D721Med (cell line): ENCODE measurements around the gene NOTCH4.

ENCODE experiments used
- DNase-seq: peaks from one replicate; pipeline ENCODE4 v3.0.0; 2011; ENCODE audit warnings: low spot score; ENCODE audit not compliant: insufficient read length
- FAIRE-seq: peaks from 2 replicates; lab custom pipeline; 2011; peaks lifted over from hg19 to GRCh38; lab: Jason Lieb, UNC
- TF ChIP-seq, protein P1 (sequence below): IDR thresholded peaks from 2 replicates; pipeline ENCODE4 v1.5.1; 2012; ENCODE audit warnings: mild to moderate bottlenecking, control low read depth; ENCODE audit not compliant: insufficient read depth; ENCODE audit errors: missing control alignments

Gene NOTCH4

DNA sequence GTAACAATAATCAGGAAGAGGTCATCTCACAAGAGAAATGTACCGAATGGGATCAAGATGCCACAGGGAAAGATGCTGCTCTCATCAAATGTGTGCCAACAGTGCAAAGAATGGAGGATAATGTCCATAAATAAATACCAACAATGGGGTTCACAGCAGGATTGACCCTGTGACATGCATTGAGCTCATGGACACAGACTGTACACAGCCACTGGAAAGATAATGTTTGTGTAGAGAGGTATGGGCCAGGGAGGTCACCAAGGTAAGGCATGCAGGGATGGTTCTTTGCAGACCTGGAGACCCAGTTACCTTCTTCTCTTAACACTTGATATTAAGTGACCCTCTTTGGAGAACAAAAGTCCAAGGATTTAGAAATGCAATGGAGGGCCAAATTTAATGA, 49.5 kb downstream of the NOTCH4 start:
- no peak for DNase-seq
- no peak for FAIRE-seq
- TF ChIP-seq, protein P1, sequence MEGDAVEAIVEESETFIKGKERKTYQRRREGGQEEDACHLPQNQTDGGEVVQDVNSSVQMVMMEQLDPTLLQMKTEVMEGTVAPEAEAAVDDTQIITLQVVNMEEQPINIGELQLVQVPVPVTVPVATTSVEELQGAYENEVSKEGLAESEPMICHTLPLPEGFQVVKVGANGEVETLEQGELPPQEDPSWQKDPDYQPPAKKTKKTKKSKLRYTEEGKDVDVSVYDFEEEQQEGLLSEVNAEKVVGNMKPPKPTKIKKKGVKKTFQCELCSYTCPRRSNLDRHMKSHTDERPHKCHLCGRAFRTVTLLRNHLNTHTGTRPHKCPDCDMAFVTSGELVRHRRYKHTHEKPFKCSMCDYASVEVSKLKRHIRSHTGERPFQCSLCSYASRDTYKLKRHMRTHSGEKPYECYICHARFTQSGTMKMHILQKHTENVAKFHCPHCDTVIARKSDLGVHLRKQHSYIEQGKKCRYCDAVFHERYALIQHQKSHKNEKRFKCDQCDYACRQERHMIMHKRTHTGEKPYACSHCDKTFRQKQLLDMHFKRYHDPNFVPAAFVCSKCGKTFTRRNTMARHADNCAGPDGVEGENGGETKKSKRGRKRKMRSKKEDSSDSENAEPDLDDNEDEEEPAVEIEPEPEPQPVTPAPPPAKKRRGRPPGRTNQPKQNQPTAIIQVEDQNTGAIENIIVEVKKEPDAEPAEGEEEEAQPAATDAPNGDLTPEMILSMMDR = no peak

DNA sequence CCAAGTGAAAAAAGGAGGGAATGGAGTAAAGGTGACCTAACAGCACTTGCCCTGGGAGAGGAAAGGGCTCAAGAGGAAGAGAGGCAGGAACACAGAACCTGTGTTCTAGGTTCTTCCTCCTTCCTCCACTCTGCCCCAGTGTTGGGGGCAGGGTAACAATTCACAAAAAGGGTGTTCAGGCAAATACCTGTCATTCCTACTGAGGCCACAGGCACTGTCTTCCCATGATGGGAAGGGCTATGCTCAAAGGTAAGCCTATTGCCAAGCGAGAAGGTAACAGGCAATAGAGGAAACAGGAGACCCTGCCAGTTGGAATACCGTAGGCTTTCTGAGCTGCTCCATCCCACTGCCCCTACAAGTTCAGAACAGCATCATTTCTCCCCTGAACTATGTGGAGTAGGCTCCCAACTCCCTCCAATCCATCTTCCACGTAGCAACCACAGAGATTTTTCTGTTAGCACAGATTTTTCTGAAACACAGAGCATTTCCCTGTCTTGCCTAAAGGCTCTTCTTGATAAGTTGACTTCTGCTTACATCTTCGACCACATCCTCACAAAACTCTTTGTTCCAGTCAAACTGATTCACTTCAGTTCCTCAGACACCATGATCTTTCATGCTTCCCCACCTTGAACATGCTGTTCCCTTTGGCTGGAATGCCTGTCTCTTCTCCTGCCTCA, 50.7 kb downstream of the NOTCH4 start:
- FAIRE-seq = no peak
- DNase-seq = no peak
- TF ChIP-seq, protein P1 = no peak

DNA sequence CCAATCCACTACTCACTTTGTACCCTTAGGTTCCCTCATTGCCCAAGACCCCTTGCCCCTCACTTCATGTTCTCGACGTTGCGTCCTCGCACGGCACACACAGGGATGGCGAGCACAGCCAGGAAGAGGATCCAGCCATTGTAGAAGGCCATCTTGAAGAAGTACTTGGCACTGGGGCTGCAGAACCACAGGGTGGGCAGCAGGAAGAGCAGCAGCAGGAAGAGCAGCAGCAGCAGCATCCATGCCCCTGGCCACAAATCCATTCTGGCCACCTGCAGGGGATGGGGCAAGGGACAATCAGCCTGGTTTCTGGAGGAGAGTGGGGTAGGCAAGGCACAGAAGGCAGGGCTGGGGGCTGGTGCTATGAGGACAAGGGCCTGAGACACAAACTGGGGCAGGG, 52.6 kb downstream of the NOTCH4 start:
- DNase-seq (no peak), FAIRE-seq (no peak)
- TF ChIP-seq, protein P1 = no peak

DNA sequence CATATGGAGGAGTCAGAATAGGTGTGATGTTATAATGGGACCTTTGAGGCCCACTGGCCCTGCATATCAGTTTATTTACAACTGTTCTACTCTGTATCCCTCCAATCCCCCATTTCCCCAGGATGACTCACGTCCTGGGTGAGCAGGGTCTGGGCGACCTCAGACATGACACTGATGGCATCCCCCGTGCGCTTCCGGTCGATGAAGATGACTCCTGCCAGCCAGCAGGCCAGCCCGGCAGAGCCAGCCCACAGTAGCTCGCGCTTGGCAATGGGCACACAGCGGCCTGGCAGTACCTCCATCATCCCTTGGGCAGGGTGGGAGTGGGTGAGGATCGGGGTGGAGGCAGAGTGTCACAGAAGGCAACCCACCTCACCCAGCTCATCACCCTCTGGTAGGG, 53.6 kb downstream of the NOTCH4 start:
- TF ChIP-seq, protein P1 = no peak
- FAIRE-seq (no peak), DNase-seq (no peak)

DNA sequence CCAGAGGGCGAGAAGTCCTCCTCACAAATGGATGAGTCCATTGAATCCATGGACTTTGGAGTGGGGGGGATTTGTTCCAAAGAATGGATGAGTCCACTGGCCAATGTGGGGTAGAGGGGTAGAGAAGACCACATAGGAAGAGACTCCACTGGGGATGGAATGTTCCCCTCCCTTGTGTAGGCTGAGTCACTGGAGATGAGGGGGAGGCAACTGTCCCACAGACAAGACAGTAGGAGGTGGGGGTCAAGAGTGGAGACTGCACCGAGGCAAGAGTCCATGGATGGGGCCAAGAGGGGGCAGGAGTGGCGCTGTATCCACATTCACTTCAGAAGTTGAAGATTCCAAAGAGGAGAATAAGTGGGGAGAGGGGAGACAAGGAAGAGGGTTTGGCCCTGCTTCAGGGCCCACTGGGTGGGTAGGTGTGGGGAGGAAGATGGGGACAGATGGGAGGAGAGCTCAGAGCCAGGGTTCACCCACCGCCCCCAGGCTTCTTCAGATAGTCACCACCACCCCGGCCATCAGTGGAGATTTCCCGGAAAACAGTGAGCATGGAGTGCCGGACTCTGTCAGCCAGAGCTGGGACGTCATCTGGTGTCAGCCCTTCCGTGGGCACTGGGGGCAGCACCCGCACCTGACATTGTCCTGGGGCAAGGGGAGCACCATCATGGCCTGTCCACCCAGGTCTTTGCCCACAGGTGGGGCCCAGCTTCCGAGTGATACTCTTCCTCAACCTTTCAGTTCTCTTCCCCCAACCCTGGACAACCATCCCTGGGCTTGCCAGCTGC, 54.9 kb downstream of the NOTCH4 start:
- no peak for FAIRE-seq
- TF ChIP-seq, protein P1 = no peak

DNA sequence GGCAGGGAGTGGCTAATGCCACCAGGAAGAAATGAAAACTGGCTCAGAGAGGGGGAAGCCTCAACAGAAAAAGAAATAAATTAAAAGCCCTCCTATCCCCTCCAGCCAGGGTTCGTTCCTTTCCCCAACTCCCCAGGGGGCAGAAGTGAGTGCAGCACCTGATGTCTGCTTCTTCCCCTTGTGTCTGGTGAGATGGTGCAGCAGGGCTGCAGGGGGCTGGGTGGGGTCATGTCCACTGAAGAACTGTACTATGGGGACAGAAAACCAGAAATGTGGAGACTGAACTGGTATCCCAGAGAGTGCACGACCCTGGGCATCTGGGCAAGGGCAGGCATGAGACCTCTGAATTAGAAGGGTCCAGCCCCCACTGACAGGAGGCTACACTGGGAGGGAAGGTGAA, 55.5 kb downstream of the NOTCH4 start:
- FAIRE-seq (no peak), DNase-seq (no peak)
- TF ChIP-seq, protein P1 = no peak

More for the DNA sequence above, 54.9 kb downstream of the NOTCH4 start:
- no peak for DNase-seq
